Measurements from ENCODE around the gene SLC7A7. TPM values are rescaled to one million over a fixed set of nuclear protein-coding genes. Genes with fewer than 3 reads are reported as not detected.
"Not testable (repeated sequence)": the region's sequence is repeated elsewhere in the genome, so short reads cannot be mapped to it uniquely, and the experiment has no call there.

Gene SLC7A7
- total RNA-seq, 1 experiment from 2014 or later, result 3.1 TPM

DNA sequence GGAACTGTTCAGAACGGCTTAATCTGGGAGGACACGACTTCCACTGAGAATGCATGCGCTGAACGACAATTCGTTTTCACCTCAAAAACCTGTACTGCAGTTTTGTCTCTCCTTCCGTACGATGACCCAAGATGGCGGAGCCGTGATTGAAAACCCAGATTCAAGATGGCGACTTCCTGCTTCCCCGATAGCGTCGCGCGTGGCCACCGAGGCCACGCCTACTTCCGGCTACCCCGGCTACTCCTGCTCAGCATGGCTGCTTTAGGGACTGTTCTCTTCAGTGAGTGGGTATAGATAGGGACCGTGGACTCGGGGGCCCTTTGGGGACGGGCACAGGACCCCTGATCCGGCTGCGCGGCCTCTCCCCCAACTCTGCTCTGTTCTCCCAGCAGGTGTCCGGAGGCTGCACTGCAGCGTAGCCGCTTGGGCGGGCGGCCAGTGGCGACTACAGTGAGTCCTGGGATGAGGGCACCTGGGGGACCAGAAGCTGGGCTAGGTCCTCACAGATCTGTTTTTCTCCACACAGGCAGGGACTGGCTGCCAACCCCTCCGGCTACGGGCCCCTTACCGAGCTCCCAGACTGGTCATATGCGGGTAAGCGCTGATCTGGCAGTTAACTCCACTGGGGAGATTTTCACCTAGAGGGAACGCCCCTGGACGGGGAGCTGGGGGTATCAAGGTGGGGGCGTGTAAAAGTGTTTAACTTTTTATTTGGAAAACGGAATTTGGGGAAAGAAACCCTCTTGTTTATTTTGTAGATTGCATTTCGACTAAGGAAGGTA is 14.6 kb upstream of the SLC7A7 start, which contains the start of gene MRPL52:
TSS of gene MRPL52 (plus strand) at position 227 of the 782 bp plus-strand sequence. CDS start at position 253, 26 bp downstream.
- peaks cover 5% of the 10 kb centered on the region; the same call in 1 of the 2 replicates for H3K79me2 ChIP-seq (ENCODE audit: insufficient read depth, low read length)
- peak within 1 kb of the TSS; percentile 92 to 99 (median 97) for H3K27ac Mint-ChIP-seq
- H3K27me3 Mint-ChIP-seq (ENCODE audit: low read depth), result no peaks in the 10 kb centered on the region
- H3K4me2 ChIP-seq (ENCODE audit: insufficient read depth, insufficient read length, low read length), result peak within 1 kb of the TSS; percentile 92
- H2AK5ac ChIP-seq (ENCODE audit: insufficient read length, low read length), result no peak within 1 kb of the TSS
- no peak within 1 kb of the TSS for H2BK20ac ChIP-seq (ENCODE audit: low read depth, low read length, poor library complexity, severe bottlenecking)
- H4K91ac ChIP-seq (ENCODE audit: insufficient read length, low read depth, low read length), result peak within 1 kb of the TSS; percentile 88
- H3K27ac ChIP-seq (ENCODE audit: insufficient read length, low read depth, low read length), result peak within 1 kb of the TSS; percentile 59
- H3K4me3 Mint-ChIP-seq, result peak within 1 kb of the TSS; percentile 96
- H2BK120ac ChIP-seq (ENCODE audit: low read depth, low read length, poor library complexity, severe bottlenecking), result no peak within 1 kb of the TSS
- peak within 1 kb of the TSS; percentile 57 for H2BK5ac ChIP-seq (ENCODE audit: insufficient read length, low read length)
- H3K27me3 ChIP-seq (ENCODE audit: insufficient read depth, low read length), result no peaks in the 10 kb centered on the region
- peak within 1 kb of the TSS; percentile 81 for H3K9ac ChIP-seq (ENCODE audit: extremely low read depth, insufficient read length, low read length)
- peak within 1 kb of the TSS; percentile 92 for H3K18ac ChIP-seq (ENCODE audit: insufficient read length, low read depth, low read length)
- peaks cover 6% of the 10 kb centered on the region for H3K23me2 ChIP-seq (ENCODE audit: insufficient read length, low read depth, low read length, poor library complexity, severe bottlenecking)
- H4K20me1 ChIP-seq (ENCODE audit: control insufficient read depth, insufficient read depth, insufficient read length), result no peaks in the 10 kb centered on the region
- WGBS (ENCODE audit: extremely low coverage, insufficient read length, low lambda C conversion rate), result no CpG with 5 or more reads among the region's 41 CpGs
- H3K9me3 Mint-ChIP-seq, result peaks cover 0 to 4% of the 10 kb centered on the region in 2 experiments; a peak in 2 of 5 replicates
- H3K56ac ChIP-seq (ENCODE audit: insufficient read length, low read depth, low read length), result no peak within 1 kb of the TSS
- peak within 1 kb of the TSS; percentile 89 for H3K14ac ChIP-seq (ENCODE audit: insufficient read depth, low read length)
- DNase-seq, result peak; percentile 83
- no peak within 1 kb of the TSS for H3K23ac ChIP-seq (ENCODE audit: insufficient read length, low read depth, low read length)
- no peak within 1 kb of the TSS for H2BK15ac ChIP-seq (ENCODE audit: low read depth, low read length)
- peak within 1 kb of the TSS; percentile 99 for H4K5ac ChIP-seq (ENCODE audit: insufficient read length, low read depth, low read length)
- peaks cover 18 to 35% (median 31%) of the 10 kb centered on the region in 3 experiments for H3K36me3 Mint-ChIP-seq (ENCODE audit: insufficient read depth in 1 of 3, low read depth in 3 of 3)
- H4K8ac ChIP-seq (replicated peaks; ENCODE audit: insufficient read length, low read depth, low read length), result no peak within 1 kb of the TSS
- H2BK12ac ChIP-seq (ENCODE audit: insufficient read length, low read depth, low read length), result peak within 1 kb of the TSS; percentile 45
- H3T11ph ChIP-seq (ENCODE audit: low read length), result no peak within 1 kb of the TSS
- H3K4ac ChIP-seq (ENCODE audit: low read depth, low read length), result peak within 1 kb of the TSS; percentile 59; the same call in 1 of the 2 replicates
- H3K4me1 Mint-ChIP-seq, result peaks cover 17 to 23% of the 10 kb centered on the region in 2 experiments
- H3K4me1 ChIP-seq (ENCODE audit: insufficient read depth, low read length), result no peaks in the 10 kb centered on the region
- TF ChIP-seq, protein P1, sequence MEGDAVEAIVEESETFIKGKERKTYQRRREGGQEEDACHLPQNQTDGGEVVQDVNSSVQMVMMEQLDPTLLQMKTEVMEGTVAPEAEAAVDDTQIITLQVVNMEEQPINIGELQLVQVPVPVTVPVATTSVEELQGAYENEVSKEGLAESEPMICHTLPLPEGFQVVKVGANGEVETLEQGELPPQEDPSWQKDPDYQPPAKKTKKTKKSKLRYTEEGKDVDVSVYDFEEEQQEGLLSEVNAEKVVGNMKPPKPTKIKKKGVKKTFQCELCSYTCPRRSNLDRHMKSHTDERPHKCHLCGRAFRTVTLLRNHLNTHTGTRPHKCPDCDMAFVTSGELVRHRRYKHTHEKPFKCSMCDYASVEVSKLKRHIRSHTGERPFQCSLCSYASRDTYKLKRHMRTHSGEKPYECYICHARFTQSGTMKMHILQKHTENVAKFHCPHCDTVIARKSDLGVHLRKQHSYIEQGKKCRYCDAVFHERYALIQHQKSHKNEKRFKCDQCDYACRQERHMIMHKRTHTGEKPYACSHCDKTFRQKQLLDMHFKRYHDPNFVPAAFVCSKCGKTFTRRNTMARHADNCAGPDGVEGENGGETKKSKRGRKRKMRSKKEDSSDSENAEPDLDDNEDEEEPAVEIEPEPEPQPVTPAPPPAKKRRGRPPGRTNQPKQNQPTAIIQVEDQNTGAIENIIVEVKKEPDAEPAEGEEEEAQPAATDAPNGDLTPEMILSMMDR (conservative IDR thresholded peaks at IDR 0.05), result no peak
- H2AFZ ChIP-seq (ENCODE audit: low read length), result peak within 1 kb of the TSS; percentile 85
- no peaks in the 10 kb centered on the region for H3K9me3 ChIP-seq (ENCODE audit: control insufficient read depth, low read depth, low read length)
- peaks cover 4% of the 10 kb centered on the region for H3K79me1 ChIP-seq (ENCODE audit: insufficient read depth, low read depth, low read length, poor library complexity, severe bottlenecking)

GRCh38 chr14:22829076-22829660 is 13.9 kb upstream of the SLC7A7 start:
- H2BK20ac ChIP-seq (ENCODE audit: low read depth, low read length, poor library complexity, severe bottlenecking); H3K56ac ChIP-seq (ENCODE audit: insufficient read length, low read depth, low read length); H2AK5ac ChIP-seq (ENCODE audit: insufficient read length, low read length); H4K8ac ChIP-seq (replicated peaks; ENCODE audit: insufficient read length, low read depth, low read length); DNase-seq; H3K4me1 ChIP-seq (ENCODE audit: insufficient read depth, low read length); H4K91ac ChIP-seq (ENCODE audit: insufficient read length, low read depth, low read length); H3K27me3 ChIP-seq (ENCODE audit: insufficient read depth, low read length); H3K23me2 ChIP-seq (ENCODE audit: insufficient read length, low read depth, low read length, poor library complexity, severe bottlenecking); H2BK12ac ChIP-seq (ENCODE audit: insufficient read length, low read depth, low read length); H3K4ac ChIP-seq (ENCODE audit: low read depth, low read length); H3K9me3 Mint-ChIP-seq; H3K79me1 ChIP-seq (ENCODE audit: insufficient read depth, low read depth, low read length, poor library complexity, severe bottlenecking); H3K27me3 Mint-ChIP-seq (ENCODE audit: low read depth); H3K23ac ChIP-seq (ENCODE audit: insufficient read length, low read depth, low read length); H2BK15ac ChIP-seq (ENCODE audit: low read depth, low read length); H3T11ph ChIP-seq (ENCODE audit: low read length); H2BK120ac ChIP-seq (ENCODE audit: low read depth, low read length, poor library complexity, severe bottlenecking); H3K79me2 ChIP-seq (ENCODE audit: insufficient read depth, low read length); H3K9me3 ChIP-seq (ENCODE audit: control insufficient read depth, low read depth, low read length); H4K20me1 ChIP-seq (ENCODE audit: control insufficient read depth, insufficient read depth, insufficient read length): not testable (repeated sequence)
- Mint-ChIP-seq H3K36me3 (ENCODE audit: insufficient read depth in 1 of 3, low read depth in 3 of 3) (peaks cover 14 to 31% (median 28%) of the 10 kb centered on the region in 3 experiments), H3K4me3 (peak overlapping the region; percentile 96), H3K27ac (peak overlapping the region; percentile 92 to 99 (median 97)), H3K4me1 (peaks cover 19 to 30% of the 10 kb centered on the region in 2 experiments)
- peak overlapping the region; percentile 89; the same call in 1 of the 2 replicates for H3K14ac ChIP-seq (ENCODE audit: insufficient read depth, low read length)
- peak overlapping the region; percentile 92 for H3K18ac ChIP-seq (ENCODE audit: insufficient read length, low read depth, low read length)
- H2AFZ ChIP-seq (ENCODE audit: low read length), result peak overlapping the region; percentile 85
- no CpG with 5 or more reads among the region's 12 CpGs for WGBS (ENCODE audit: extremely low coverage, insufficient read length, low lambda C conversion rate)
- H3K9ac ChIP-seq (ENCODE audit: extremely low read depth, insufficient read length, low read length), result peak overlapping the region; percentile 81
- peak overlapping the region; percentile 59 for H3K27ac ChIP-seq (ENCODE audit: insufficient read length, low read depth, low read length)
- H3K4me2 ChIP-seq (ENCODE audit: insufficient read depth, insufficient read length, low read length), result peak overlapping the region; percentile 92
- H4K5ac ChIP-seq (ENCODE audit: insufficient read length, low read depth, low read length), result peak overlapping the region; percentile 99
- peak overlapping the region; percentile 57 for H2BK5ac ChIP-seq (ENCODE audit: insufficient read length, low read length)

Measured in H9 (cell line).